EH (cell line): Measurements from ENCODE around the gene DOK6.

Source experiments
- DNase-seq: peaks from one replicate; pipeline ENCODE4 v3.0.0-alpha.2; 2015; ENCODE audit warnings: low read depth

Gene DOK6

DNA sequence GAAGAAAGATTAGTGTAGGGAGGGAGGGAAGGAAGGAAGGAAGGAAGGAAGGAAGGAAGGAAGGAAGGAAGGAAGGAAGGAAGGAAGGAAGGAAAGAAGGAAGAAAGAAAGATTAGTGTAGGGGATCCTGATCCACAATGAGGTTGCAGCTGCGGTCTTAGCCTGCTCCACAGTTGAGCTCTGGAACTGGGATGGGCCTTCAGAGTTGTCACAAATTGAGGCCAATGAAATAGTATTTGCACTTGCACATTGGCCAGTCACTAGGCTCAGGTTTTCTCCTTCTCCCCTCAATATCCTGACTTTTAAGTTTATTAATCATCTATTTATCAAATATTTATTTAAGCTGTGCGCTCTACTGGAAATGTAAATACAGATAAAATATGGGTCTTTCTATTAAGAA, 34.3 kb downstream of the DOK6 start:
- DNase-seq, result no peak

DNA sequence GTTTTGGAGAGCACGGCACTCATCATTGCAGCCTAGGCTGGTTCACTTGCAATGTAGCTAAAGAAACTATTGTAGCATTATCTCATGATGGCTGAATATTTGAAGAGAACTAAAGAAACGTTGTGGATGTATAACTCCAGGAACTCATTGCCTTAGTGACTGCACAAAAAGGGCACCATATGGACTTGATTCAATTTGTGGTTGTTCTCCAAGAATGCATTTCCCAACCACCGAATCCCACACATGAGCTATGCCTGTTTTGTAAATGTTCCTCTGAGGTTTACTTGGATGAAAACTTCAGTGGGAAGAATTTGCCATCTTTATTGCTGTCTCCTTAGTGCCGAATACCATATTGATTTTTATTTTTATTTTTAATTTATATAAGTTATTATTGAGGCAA, 43.5 kb downstream of the DOK6 start:
- no peak for DNase-seq

DNA sequence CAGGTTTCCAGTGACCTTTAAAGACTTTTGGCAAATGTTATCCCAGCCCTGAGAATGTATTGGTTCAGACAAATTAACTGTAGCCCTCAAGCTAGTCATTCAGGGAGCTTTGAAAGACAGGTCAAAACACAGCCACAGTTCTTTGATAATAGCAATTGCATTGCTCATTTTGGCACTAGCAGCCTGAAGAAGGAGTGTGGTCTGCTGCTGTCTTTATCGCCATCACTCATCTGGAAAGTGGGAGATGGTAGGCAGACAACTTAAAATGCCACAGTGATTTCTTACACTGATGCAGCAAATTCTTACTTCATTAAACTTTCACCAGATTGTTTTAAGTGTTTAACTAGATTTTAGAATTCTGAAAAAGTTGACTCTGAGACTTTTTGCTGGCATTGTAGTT, 47.2 kb downstream of the DOK6 start:
- no peak for DNase-seq

DNA sequence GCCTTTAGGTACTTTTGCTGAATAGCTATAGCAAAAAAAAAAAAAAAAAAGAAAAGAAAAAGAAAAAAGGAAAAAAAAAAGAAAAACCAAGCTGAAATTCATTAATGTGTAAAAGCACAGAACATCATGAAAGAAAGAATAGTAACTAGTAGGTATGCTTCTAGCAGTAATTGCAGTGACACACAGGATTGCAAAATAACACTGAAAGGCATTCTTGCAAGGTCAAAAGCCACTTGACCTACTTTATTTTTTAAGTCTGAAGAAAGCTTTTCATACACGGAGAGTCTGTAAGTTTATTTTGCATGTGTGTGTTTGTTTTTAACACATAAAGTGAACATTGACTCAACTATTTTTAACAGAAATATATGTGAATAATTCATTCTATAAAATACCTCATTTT, 54.4 kb downstream of the DOK6 start:
- DNase-seq, result no peak

DNA sequence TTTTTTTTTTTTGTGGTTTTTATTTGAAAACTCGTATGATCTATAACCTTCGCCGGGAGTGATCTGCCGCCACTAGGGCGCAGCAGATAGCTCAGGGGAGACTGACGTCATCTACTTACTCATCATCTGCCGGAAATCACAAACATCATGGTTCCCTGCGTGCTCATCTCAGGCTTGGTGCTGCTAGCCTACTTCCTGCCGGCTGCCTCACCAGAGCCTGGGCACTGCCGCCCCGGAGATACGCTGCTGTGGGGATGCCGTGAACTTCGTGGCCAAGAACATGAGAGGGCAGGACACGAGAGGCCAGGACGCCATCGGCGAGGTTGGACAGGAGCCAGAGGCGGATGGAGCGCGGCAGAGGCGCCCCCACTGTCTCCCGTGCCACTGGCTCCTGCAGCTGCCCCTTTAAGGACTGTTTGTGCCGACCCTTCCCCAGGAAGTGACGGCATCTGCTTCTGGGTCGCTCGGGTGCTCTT, 68.8 kb downstream of the DOK6 start:
- DNase-seq, result peak; percentile 16

DNA sequence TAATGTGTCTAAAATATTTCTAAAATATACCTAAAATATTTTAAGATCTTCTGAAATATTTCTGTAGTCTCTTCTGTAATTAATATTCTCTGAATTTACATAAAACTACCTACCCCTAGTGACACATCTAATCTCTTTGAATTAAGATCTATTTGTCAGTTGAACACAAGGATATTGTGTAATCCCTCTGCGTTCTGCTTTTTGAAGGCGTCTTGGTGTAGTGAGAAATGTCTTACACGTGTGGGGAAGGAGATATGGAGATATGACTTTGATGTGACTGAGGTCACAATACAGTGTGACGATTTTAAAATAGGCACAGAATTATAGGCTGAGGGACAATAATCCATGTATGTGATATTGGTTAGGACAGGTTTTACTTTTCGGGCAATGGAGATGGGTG, 79.8 kb downstream of the DOK6 start:
- no peak for DNase-seq

DNA sequence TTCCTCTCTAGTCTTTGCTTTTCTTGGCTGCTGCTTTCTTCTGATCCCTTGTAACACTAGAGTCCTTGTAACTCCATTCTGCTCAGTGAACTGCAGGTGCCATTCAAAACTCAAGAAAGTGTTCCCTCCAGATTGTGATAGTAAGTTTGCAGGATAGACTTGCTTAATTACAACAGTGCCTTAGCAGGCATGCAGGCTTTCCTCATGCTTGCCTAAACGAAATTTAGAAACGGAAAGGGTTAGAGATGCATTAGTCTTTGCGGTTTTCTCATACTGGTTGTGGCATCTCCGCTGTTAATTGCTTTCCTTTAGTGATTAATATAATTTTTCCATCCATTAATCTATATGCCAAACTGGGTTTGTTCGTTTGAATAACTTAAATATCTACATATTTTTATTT, 82.9 kb downstream of the DOK6 start:
- DNase-seq, result no peak

DNA sequence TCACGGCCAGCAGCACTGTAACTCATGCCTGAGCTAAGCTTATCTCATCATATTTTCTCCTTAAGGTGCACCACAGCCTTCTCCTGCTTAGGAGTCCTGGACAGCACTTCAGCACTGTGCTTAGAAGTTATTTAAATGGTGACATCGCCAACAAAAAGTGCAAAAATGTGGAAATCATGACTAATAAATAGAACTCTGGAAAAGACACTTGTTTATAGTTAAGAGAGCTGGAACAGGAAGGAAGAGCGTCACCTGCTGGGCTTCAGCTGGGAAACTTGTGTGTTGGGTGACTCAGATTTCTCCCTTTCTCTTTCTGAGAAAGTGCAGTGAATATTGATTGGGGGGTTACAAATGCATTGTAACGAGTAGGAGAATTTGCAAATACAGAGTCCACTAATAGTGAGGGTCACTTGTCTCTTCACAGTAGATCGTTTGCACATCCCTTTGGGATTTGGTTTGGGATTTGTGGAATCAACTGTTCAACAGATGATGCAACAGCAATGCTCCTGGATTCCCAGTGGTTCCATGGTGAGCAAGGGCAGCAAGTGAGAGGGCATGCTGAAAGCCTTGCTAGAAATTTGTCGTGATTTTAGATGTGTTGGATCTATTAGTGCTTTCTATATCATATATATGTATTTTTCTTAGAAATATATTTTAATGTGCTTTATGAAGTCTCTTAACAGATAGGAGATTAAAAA, 84.2 kb downstream of the DOK6 start:
- DNase-seq, result peak; percentile 28

DNA sequence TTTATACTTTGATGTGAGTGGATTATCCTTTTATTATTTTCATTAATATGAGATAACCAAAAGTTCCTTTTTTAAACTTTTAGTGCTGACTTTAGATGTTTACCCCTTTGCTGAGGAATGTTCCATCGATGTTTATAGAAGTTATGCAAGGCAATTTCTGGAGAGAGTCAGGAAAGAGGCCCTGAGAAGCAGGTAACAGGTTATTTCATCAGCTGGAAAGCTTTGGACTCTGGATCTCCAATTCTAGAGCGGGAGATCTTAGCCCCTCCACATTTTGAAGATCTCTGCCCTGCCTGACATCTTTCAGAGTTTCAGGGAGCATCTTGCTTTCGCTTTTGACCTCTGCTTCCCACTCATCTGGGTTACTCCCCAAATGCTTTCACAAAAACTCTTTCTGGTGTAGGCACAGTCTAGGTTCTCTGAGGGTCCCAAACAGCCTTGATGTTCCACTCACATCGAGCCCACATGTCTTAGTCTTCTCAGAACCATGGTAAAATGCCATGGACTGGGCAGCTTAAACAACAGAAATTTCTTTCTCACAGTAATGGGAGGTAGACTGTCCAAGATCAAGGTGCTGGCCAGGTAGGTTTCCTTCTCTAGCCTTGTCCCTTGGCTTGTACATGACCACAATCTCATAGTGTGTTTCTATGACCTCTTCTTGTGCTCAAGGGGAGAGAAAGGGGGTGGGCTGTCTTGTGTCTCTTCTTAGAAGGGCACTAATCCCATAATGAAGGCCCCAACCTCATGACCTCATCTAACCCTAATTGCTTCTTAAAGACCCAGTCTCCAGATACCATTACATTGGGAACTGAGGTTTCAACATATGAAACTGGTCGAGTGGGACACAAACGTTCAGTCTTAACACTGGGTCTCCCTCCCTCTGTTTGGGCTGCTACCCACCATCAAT, 87.1 kb downstream of the DOK6 start:
- no peak for DNase-seq

DNA sequence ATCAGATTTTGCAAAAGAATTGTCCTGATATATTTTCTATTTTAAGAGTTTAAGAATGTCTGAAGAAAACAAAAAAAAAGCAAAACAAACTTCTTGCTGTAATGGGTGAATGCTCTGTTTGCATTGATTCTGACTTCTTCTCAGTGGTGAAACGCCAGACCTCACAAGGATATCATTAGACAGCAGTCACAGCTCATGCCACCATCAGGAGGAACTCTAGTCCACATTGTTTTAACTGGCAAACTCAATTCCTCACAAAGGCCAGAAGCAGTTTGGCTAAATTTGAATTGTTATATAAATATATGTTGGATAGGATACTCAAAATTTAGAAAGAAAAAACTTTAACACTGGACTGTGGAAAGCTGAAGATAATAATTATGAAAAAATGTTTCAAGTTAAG, 89.4 kb downstream of the DOK6 start:
- DNase-seq, result no peak

DNA sequence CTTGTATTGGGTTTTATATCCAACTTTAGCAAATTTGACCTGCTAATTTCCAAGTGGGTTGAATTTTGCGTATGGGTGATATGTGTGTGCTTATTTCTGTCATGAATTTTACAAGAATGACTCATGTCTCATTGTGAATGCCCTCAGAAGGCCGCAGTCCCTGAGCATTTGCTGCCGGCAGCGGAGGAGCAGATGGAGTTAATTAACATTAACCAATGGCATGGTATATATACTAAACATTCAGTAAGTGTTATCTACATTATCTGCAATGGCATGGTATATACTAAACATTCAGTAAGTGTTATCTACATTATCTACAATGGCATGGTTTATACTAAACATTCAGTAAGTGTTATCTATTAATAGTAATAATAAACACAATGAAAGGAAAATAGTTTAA, 90.1 kb downstream of the DOK6 start:
- peak; percentile 82 for DNase-seq

DNA sequence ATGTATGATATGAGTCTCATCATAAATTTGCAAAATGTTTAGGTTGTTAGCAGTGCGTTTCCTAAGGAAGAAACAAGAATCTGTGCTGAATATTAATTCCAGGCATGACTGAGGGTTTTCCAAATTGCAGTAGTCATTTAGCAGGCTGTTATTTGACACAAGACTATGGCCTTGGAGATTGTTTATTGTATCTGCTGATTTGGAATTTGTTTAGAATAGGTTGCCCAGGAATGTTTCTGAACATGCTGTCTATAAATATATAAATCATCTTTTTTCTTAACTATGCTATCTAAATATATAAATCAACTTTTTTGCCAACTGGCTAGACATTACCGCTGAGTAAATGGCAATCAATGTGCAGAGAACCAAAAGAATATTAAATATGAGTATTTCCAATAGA, 90.9 kb downstream of the DOK6 start:
- no peak for DNase-seq

DNA sequence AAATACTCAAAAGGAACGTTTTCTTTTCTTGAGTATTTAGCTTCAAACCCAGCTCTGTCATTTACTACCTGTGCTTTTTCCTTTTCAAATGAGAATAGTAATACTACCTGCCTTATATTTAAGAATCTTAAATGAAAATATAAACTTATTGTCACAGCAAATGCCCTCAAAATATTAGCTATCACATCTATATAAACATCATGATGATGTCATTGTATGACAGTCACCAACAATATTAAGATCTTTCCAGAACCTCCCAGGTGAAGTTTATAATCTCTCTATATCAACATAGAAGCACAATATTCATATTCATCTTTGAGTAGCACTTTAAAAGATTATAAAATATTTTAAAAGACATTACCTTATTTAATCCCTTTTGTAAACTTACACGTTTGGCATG, 92.2 kb downstream of the DOK6 start:
- DNase-seq, result no peak

DNA sequence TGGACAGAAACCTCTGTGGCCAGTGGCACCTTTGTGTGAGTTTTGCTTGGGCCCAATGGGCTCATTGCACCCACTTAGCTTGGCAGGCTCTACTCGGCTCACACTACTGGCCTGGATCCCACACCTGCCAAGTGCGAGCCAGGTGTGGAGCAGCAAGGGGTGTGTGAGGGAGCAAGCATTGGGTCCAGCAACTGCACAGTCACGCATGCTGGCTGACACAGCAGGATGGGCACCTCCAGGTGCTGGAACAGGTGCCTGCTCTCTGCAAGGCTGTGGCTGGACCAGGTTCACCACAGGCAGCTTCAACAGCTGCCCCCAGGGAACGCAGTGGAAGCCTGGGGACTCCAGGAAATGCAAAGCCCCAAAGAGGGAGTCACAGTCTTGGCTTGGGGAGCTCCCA, 94.2 kb downstream of the DOK6 start:
- no peak for DNase-seq

DNA sequence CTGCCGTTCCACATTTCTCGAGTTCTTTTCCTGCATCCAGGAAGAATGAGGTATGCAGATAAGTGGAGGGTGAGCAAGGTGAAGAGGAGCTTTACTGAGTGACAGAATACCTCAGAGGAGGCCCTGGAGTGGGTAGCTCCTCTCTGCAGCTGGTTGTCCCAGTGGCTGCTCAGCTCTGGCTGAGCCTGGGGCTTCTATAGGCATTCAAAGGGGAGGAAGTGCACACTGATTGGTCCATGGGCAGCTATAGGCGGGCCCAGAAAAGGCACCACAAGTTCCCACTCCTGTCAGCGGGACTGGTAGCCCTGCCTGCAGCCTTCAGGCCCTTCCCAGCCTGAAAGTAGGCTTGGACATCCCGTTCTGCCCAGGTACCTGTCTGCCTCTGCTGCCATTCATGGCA, 94.7 kb downstream of the DOK6 start:
- DNase-seq, result no peak

DNA sequence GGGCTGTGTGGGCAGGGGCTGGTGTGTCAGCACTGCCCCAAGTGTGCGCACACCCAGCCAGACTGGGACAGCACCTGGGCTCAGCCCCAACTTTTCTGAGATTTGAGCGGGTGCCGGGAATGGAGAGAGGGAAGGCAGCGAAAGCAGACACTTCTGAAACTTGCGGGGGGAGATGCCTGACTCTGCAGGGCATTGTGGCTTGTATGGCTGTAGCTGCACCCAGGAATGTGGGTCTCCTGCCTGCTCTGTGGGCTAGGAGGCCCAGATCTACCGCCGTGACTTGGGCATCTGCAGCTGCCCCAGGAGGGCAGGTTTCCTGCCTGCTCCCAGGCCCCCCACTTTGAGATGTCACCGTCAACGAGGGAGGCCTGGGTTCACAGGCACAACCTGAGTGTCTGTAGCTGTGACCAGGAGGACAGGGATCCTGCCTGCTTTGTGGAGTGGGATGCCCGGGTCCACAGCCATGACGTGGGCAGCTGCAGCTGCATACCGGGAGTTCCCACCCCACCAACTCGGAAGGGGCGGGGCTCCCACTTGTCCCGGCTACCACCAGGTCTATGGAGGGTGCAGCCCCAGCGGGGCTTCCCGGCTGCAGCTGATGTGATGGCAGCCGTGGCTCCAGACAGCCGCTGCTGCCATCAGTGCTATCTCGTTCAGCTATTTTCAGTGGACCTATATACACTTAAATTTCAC, 95.3 kb downstream of the DOK6 start:
- no peak for DNase-seq

DNA sequence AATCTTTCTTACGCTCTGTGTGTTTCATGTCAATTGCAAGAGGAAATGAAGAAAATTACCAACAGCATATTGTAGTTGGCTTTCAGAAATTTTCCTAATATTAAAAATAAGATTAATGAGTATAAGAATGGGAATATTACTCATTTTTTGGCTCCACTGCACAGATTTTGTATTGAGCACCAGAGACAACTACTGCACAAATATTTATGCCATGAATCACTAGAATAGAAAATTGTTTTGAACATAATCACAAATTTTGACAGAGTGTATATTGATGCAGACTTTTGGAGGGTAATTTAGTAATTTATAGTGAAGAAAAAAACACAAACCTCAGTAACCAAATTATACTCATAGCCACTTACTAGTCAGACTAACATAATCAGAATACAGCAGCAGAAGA, 118.3 kb downstream of the DOK6 start:
- DNase-seq, result no peak

DNA sequence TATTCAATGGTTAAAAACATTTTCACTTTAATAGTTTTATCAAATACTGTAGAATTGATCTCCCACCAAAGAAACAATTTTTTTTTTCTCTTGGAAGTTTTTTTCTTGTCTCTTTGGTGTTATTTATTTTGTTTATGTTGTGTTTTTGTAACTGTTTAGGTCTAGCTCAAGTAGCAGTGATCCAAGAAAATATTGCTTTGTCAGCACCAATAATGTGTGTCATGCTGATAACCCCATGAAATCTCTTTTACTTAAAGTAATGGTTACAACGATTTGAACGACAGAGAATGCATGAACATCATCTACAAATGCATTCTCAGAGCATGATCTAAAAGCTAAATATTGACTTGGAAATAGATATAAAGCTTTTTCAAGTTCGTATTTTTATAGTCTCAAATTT, 122.9 kb downstream of the DOK6 start:
- DNase-seq, result no peak

DNA sequence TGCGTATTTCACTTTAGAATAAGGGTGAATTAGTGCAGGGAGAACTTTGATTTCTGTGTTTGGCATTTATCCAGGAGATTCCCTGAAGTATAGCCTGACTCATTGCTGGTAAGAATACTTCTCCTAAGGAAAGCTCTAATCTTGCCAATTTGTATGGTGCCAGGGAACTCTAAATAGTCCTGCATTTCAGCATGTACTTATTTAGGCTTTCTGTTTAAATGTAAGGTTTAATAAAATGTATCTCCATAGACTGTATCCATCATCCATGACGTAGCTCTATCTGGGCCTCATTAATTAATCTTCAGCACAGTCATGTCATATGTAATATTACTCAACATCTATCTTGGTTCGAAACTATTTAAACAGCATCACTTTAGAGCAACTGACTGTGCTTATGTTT, 127.7 kb downstream of the DOK6 start:
- DNase-seq, result no peak

DNA sequence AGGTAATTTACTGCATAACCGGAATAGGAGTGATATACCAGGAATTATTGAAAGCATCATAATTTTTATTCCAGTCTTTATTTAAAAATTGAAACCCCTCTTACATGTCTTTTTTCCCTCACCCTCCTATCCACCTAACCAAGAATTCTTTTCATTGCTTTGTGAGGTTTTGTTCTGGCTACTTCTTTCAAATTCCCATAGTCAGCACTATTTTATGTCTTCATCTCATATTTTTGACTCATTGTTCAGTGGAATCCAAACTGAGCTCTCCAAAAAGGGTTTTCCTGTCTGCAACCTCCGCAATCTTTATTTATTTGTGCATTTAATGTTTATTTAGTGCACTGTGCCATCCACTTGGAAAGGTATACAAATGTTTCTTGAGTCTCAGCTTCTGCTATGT, 128.5 kb downstream of the DOK6 start:
- no peak for DNase-seq

DNA sequence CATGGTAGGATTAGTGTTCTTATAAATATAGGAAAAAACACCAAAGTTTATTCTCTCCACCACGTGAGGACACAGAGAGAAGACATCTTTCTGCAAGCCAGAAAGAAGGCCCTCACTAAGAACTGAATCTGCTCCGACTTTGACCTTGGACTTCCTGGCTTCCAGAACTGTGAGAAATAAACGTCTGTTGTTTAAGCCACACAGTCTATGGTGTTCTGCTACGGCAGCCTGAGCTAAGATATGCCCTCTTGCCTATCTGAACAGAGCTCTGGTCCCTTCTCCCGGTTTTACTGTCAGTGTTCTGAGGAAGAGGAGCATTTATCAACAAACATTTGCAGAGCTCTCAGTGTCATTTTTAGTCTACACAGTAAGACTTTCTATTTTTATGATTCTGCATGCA, 131.3 kb downstream of the DOK6 start:
- no peak for DNase-seq

DNA sequence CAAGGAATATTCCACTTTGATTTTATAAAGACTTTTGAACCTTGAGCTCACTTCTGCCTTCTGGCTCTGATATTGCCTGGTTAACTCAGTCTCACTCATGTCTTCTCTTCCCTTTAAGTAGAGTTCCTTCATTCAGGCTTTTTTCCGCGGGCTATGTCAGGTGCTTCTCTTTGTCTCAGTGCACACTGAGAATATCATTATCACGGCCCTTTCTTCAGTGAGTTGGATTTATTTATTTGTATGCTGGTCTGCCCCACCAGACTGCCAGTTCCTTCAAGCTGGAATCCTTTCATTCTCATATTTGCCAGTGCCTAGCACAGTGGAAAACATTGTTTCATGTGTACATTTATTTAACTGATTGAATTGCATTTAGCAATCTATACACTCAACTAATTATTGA, 136.5 kb downstream of the DOK6 start:
- DNase-seq, result no peak

DNA sequence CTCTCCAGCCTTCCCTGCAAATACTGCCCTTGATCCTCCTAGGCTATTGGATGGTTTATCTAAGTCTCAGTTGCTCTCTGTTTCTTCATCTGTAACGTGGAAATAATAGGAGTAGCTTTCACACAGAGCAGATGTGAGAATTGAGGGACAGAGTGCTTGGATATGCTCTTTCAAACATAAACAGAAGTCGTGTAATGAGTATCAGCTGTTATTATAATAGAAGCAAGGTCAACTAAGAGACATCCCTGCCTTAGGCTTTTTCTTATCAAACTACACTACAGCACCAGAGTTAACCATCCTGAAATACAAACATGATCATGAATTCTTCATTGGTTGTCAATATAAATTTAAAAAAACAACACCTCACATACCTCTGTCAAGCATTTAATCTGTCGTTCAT, 138.2 kb downstream of the DOK6 start:
- no peak for DNase-seq
